ENCODE data around the gene FADS1.

Gene FADS1

GRCh38 chr11:61776561-61777075, 40.2 kb downstream of the FADS1 start:
- peak; percentile 84 for DNase-seq (ENCODE audit: low spot score)

GRCh38 chr11:61775606-61776554, 40.9 kb downstream of the FADS1 start:
- DNase-seq (ENCODE audit: low spot score): no peak

GRCh38 chr11:61775106-61775505, 41.7 kb downstream of the FADS1 start:
- no peak for DNase-seq (ENCODE audit: low spot score)

DNA sequence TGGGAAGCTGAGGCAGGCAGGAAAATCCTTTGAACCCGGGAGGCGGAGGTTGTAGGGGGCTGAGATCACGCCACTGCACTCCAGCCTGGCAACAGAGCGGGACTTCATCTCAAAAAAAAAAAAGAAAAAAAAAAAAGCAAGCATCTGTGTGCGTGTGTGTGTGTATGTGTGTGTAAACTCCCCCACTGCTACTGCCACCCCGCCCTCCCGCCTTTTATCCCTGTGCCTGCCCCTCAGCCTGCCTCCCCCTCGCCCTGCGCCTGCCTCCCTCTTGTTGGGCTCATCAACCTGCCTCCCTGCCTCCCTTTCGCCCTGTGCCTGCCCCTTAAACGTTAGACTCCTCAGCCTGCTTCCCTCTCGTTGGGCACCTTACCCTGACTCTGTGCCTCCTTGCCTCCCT, 42.4 kb downstream of the FADS1 start:
- DNase-seq (ENCODE audit: low spot score): no peak

GRCh38 chr11:61773809-61774208, 43.0 kb downstream of the FADS1 start:
- DNase-seq (ENCODE audit: low spot score): no peak

DNA sequence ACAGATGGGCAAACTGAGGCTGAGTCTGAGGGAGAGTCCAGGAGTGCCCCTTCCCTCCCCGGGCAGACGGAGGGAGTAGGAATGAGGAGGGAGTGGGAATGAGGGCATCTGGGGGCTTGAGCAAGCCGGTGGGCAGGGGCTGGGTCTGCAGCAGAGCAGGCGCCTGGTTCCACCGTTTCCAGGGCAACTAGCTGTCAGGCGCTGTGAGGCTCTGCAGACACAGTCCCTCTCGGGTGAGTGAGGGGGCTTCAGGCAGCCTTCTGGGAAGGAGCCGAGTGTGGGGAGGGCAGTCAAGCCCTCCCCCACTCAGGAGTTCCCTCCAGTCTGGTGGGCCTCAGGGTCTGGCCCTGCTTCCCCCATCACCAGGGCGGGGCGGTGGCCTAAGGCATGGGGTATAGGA, 43.4 kb downstream of the FADS1 start:
- no peak for DNase-seq (ENCODE audit: low spot score)

- DNase-seq (ENCODE audit: low spot score): no peak
Observed at GRCh38 chr11:61771985-61772455, 44.8 kb downstream of the FADS1 start.

- DNase-seq (ENCODE audit: low spot score): no peak
Observed at GRCh38 chr11:61771195-61771894, 45.5 kb downstream of the FADS1 start.

GRCh38 chr11:61769946-61770683, 46.7 kb downstream of the FADS1 start:
- no peak for DNase-seq (ENCODE audit: low spot score)

GRCh38 chr11:61769169-61769920, 47.5 kb downstream of the FADS1 start:
- DNase-seq (ENCODE audit: low spot score): no peak

- no peak for DNase-seq (ENCODE audit: low spot score)
Observed at GRCh38 chr11:61768376-61769076, 48.3 kb downstream of the FADS1 start.

DNA sequence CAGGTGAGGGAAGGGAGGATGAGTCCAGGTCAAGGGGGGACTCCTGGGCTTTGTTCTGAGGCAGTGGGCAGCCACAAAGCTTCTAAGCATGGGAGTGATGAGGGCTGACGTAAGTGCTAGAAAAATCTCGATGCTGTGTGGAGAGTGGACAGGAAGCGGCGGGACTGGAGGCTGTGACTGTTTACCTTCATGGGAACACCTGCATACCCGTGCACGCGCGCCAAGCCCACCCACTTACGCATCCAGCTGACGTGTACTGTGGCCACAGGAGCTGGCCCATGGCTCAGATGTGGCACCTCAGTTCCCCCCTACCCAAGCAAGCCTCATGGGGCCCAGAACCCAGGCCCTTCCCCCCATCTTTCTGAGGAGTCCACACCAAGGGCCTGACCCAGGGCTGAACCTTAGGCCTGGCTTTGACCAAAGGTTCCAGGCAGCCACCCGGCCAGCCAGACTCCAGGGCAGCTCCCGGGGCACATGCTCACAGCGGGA, 50.4 kb downstream of the FADS1 start:
- DNase-seq (ENCODE audit: low spot score): no peak

DNA sequence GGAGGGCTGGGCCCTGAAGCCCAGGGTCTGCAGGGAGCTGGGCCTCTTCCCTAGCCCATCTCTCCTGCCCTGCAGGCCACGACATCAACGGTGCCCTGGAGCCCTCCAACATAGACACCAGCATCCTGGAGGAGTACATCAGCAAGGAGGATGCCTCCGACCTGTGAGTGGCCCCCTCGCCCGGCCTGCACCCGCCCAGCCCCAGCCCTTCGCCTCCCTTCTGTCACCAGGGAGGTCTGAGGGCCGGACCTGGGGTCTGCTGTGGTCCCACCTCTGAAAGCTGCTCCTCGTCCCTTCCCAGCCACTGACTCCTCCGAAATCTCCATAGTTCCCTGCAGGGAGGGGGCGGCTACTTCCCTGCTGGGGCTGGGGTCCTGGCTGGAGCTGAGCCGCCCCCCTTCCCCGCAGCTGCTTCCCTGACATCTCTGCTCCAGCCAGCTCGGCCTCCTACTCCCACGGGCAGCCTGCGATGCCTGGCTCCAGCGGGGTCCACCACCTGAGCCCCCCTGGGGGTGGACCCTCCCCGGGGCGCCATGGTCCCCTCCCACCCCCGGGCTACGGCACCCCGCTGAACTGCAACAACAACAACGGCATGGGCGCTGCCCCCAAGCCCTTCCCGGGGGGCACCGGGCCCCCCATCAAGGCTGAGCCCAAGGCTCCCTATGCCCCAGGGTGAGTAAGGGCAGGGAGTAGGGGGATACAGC, 51.1 kb downstream of the FADS1 start:
- no peak for DNase-seq (ENCODE audit: low spot score)

DNA sequence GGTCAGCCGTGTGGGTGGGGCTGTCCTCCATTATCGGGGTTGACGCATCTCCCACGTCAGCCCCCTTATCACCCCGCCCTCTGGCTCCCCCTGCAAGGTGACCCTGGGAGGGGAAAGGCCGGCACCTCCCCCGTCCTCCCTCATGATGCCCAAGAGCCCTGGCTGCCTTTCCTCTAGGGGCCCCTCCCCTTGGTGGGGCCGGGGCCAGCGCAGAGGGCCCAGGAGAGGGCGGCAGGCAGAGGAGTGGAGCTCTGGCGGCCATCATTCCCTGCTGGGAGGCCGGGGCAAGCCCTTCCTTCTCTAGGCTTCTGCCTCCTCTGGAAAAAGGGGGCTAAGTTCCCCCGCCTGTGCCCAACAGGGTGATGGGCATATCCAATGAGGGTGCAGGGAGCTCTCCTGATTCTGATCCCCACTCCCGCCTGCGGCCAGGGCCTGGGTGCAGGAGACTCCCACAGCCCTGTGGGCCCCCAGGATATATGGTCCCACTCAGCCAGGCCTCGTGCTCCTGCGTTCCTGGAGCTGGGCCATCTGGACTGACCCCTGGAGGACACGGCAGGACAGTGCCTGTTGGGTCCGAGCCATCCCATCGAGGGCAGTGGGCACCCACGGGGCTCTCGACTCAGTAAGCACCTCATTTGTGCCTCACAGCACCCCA, 52.1 kb downstream of the FADS1 start:
- no peak for DNase-seq (ENCODE audit: low spot score)

GRCh38 chr11:61763930-61764605, 52.7 kb downstream of the FADS1 start:
- no peak for DNase-seq (ENCODE audit: low spot score)

DNA sequence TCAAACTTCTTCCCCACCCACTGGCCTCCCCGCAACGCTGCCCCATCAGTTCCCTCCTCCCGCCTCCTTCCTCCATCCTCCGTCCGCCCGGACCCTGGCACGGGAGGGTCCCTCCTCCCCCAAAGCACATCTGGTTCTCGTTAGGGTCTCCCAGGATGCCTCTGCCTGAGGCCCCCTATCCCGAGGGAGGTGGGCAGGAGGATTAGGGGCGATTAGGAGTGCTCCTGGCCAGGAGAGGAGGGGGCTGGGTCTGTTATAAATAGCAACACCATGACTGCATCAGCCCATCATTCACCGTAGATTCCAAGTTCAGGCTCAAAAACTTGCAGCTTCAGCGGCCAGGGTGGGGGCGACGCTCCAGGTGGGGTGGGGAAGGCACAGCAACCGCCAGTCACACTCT, 54.0 kb downstream of the FADS1 start:
- no peak for DNase-seq (ENCODE audit: low spot score)

DNA sequence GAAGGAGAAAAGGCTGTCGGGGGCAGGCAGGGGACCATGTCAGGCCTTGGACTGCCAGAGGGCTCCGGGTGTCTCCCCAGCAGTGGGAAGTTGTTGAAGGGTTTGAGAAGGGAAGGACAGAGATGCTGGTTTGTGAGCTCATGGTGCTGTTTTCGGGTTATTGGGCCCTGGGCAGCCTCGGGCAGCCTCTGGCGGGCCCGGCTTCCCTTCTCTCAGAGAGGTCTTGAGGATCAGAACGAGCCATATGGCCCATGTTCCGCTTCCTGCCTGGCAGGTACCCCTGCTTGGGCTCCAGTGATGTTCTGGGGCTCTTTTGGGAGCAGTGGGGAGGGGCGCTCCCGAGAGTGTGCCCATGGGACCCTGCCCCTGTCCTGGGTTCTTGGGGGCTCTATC, 54.6 kb downstream of the FADS1 start:
- no peak for DNase-seq (ENCODE audit: low spot score)

GRCh38 chr11:61761440-61762222, 55.2 kb downstream of the FADS1 start:
- no peak for DNase-seq (ENCODE audit: low spot score)
